H9 (cell line): Measurements from ENCODE around the gene TREML4. TPM values are rescaled to one million over a fixed set of nuclear protein-coding genes. Genes with fewer than 3 reads are reported as not detected.

Experiments
- DNase-seq: peaks from one replicate; pipeline ENCODE4 v3.0.0-alpha.2; 2017
- H2AFZ ChIP-seq: one replicate; pipeline ENCODE4 v1.6.1; 2013; ENCODE audit warnings: mild to moderate bottlenecking, low read length, control low read depth, moderate library complexity
- H2AK5ac ChIP-seq: 2 replicates; pipeline ENCODE4 v1.6.1; 2013; ENCODE audit warnings: low read length, control low read depth, mixed read lengths; ENCODE audit not compliant: insufficient read length
- H2BK120ac ChIP-seq: one replicate; pipeline ENCODE4 v1.6.1; 2013; ENCODE audit warnings: low read depth, mild to moderate bottlenecking, low read length, control low read depth, inconsistent platforms; ENCODE audit not compliant: poor library complexity, severe bottlenecking
- H2BK12ac ChIP-seq: 2 replicates; pipeline ENCODE4 v1.6.1; 2013; ENCODE audit warnings: low read length, control low read depth, mixed read lengths, low read depth; ENCODE audit not compliant: insufficient read length
- H2BK15ac ChIP-seq: 2 replicates; pipeline ENCODE4 v1.6.1; 2013; ENCODE audit warnings: low read depth, low read length, control low read depth
- H2BK20ac ChIP-seq: one replicate; pipeline ENCODE4 v1.6.1; 2013; ENCODE audit warnings: low read depth, mild to moderate bottlenecking, low read length, control low read depth, inconsistent platforms; ENCODE audit not compliant: poor library complexity, severe bottlenecking
- H2BK5ac ChIP-seq: 2 replicates; pipeline ENCODE4 v1.6.1; 2013; ENCODE audit warnings: low read length, control low read depth, mixed read lengths; ENCODE audit not compliant: insufficient read length
- H3K14ac ChIP-seq: 2 replicates; pipeline ENCODE4 v1.6.1; 2013; ENCODE audit warnings: low read length, control low read depth; ENCODE audit not compliant: insufficient read depth
- H3K18ac ChIP-seq: 2 replicates; pipeline ENCODE4 v1.6.1; 2013; ENCODE audit warnings: low read depth, mild to moderate bottlenecking, mixed read lengths, low read length, control low read depth; ENCODE audit not compliant: insufficient read length
- H3K23ac ChIP-seq: 2 replicates; pipeline ENCODE4 v1.6.1; 2013; ENCODE audit warnings: low read length, control low read depth, mixed read lengths, low read depth; ENCODE audit not compliant: insufficient read length
- H3K23me2 ChIP-seq: 2 replicates; pipeline ENCODE4 v1.6.1; 2013; ENCODE audit warnings: low read depth, mild to moderate bottlenecking, mixed read lengths, low read length, control low read depth; ENCODE audit not compliant: insufficient read length, poor library complexity, severe bottlenecking
- H3K27ac ChIP-seq: 2 replicates; pipeline ENCODE4 v1.5.1; 2013; ENCODE audit warnings: low read length, control low read depth, mixed read lengths, low read depth; ENCODE audit not compliant: insufficient read length
- H3K27me3 ChIP-seq: 2 replicates; pipeline ENCODE4 v1.6.1; 2013; ENCODE audit warnings: low read length, control low read depth, inconsistent platforms; ENCODE audit not compliant: insufficient read depth
- H3K4ac ChIP-seq: 2 replicates; pipeline ENCODE4 v1.6.1; 2013; ENCODE audit warnings: low read depth, mild to moderate bottlenecking, control low read depth, inconsistent platforms, low read length, moderate library complexity
- H3K4me1 ChIP-seq: 2 replicates; pipeline ENCODE4 v1.6.1; 2013; ENCODE audit warnings: low read length, control low read depth, inconsistent platforms; ENCODE audit not compliant: insufficient read depth
- H3K4me2 ChIP-seq: 2 replicates; pipeline ENCODE4 v1.6.1; 2013; ENCODE audit warnings: low read length, control low read depth, mixed read lengths; ENCODE audit not compliant: insufficient read length, insufficient read depth
- H3K56ac ChIP-seq: 2 replicates; pipeline ENCODE4 v1.6.1; 2013; ENCODE audit warnings: low read depth, mild to moderate bottlenecking, mixed read lengths, low read length, control low read depth; ENCODE audit not compliant: insufficient read length
- H3K79me1 ChIP-seq: 2 replicates; pipeline ENCODE4 v1.6.1; 2013; ENCODE audit warnings: low read depth, mild to moderate bottlenecking, moderate library complexity, low read length, control low read depth, inconsistent platforms; ENCODE audit not compliant: insufficient read depth, poor library complexity, severe bottlenecking
- H3K79me2 ChIP-seq: 2 replicates; pipeline ENCODE4 v1.6.1; 2013; ENCODE audit warnings: low read length, control low read depth, inconsistent platforms; ENCODE audit not compliant: insufficient read depth
- H3K9ac ChIP-seq: 2 replicates; pipeline ENCODE4 v1.6.1; 2013; ENCODE audit warnings: low read length, control low read depth, mixed read lengths; ENCODE audit not compliant: insufficient read length; ENCODE audit errors: extremely low read depth
- H3K9me3 ChIP-seq: one replicate; pipeline ENCODE4 v1.6.1; 2013; ENCODE audit warnings: low read depth, low read length, inconsistent platforms; ENCODE audit not compliant: control insufficient read depth
- H3T11ph ChIP-seq: one replicate; pipeline ENCODE4 v1.6.1; 2013; ENCODE audit warnings: mild to moderate bottlenecking, low read length, control low read depth, inconsistent platforms
- H4K20me1 ChIP-seq: one replicate; pipeline ENCODE4 v1.6.1; 2013; ENCODE audit not compliant: control insufficient read depth, insufficient read length, insufficient read depth
- H4K5ac ChIP-seq: 2 replicates; pipeline ENCODE4 v1.6.1; 2013; ENCODE audit warnings: low read depth, mild to moderate bottlenecking, mixed read lengths, low read length, control low read depth; ENCODE audit not compliant: insufficient read length
- H4K8ac ChIP-seq: replicated peaks from 2 replicates; pipeline ENCODE4 v1.6.1; 2013; ENCODE audit warnings: low read length, control low read depth, mixed read lengths, low read depth; ENCODE audit not compliant: insufficient read length
- H4K91ac ChIP-seq: 2 replicates; pipeline ENCODE4 v1.6.1; 2013; ENCODE audit warnings: low read depth, mild to moderate bottlenecking, moderate library complexity, mixed read lengths, low read length, control low read depth; ENCODE audit not compliant: insufficient read length
- H3K27ac Mint-ChIP-seq, 3 experiments: 2 replicates in 2 of 3; 3 replicates in 1 of 3; pipeline ENCODE4 v1.8.0; 2020 to 2021; ENCODE audit warnings: mixed read lengths in 3 of 3, mild to moderate bottlenecking in 1 of 3, moderate library complexity in 1 of 3
- H3K27me3 Mint-ChIP-seq: 2 replicates; pipeline ENCODE4 v1.8.0; 2021; ENCODE audit warnings: low read depth, mild to moderate bottlenecking, moderate library complexity, mixed read lengths
- H3K36me3 Mint-ChIP-seq, 3 experiments: 2 replicates in 2 of 3; 3 replicates in 1 of 3; pipeline ENCODE4 v1.8.0; 2020 to 2021; ENCODE audit warnings: low read depth in 3 of 3, mixed read lengths in 3 of 3; ENCODE audit not compliant: insufficient read depth in 1 of 3
- H3K4me1 Mint-ChIP-seq, 2 experiments: 2 replicates each; pipeline ENCODE4 v1.8.0; 2020; ENCODE audit warnings: mixed read lengths in 2 of 2
- H3K4me3 Mint-ChIP-seq, 2 experiments: 2 replicates in 1 of 2; 3 replicates in 1 of 2; pipeline ENCODE4 v1.8.0; 2020 to 2021; ENCODE audit warnings: mild to moderate bottlenecking in 2 of 2, mixed read lengths in 2 of 2, moderate library complexity in 1 of 2
- H3K9me3 Mint-ChIP-seq, 2 experiments: 2 replicates in 1 of 2; 3 replicates in 1 of 2; pipeline ENCODE4 v1.8.0; 2020; ENCODE audit warnings: mild to moderate bottlenecking in 2 of 2, mixed read lengths in 2 of 2, moderate library complexity in 1 of 2
- CTCF ChIP-seq: fragments of 200-600 bp; sonication (generic); conservative IDR thresholded peaks from 3 replicates; pipeline ENCODE4 v1.8.0; 2021; ENCODE audit warnings: antibody characterized with exemption, mild to moderate bottlenecking
- WGBS: extraction: QIAGEN DNeasy Blood & Tissue Kit; methylation state at CpG from one replicate; pipeline ENCODE4 v1.1.7; 2013; ENCODE audit warnings: missing lambda C conversion rate, low lambda C conversion rate, mixed read lengths; ENCODE audit not compliant: insufficient read length; ENCODE audit errors: extremely low coverage; 5-methylcytosine and 5-hydroxymethylcytosine counted together
- total RNA-seq: library from RNA; stranded (reverse); gene quantifications from 2 replicates; pipeline ENCODE4 v1.2.1, GENCODE V29; 2021

TREML4 gene
- total RNA-seq, 1 experiment from 2014 or later, result not detected

DNA sequence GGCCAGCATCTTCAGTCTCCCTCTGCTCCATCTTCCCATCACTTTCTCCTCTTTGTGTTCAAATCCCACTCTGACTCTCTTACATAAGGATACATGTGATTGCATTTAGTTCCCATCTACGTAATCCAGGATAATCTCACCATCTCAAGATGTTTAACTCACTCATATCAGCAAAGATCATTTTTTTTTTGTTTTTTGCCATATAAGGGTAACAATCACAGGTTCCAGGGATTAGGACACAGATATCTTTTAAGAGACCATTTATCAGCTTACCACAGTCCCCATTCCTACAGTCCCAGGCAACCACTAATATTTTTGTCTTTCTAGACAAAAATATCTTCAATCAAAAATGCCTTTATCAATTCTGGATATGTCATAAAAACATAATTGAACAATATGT lies 24.0 kb upstream of the TREML4 start:
- no peak for TF ChIP-seq CTCF
- H3K36me3 Mint-ChIP-seq, result no peaks in the 10 kb centered on the region

More for the DNA sequence above, 24.0 kb upstream of the TREML4 start:
- no peak overlapping the region for H4K5ac ChIP-seq
- peaks cover 0 to 5% of the 10 kb centered on the region in 2 experiments; a peak in 2 of 5 replicates for H3K9me3 Mint-ChIP-seq
- H3K23ac ChIP-seq, result no peak overlapping the region
- H3K9ac ChIP-seq, result no peak overlapping the region
- no peak overlapping the region for H2AFZ ChIP-seq
- no CpG with 5 or more reads among the region's 1 CpG for WGBS
- H3K56ac ChIP-seq, result no peak overlapping the region
- no peak overlapping the region for H3K4ac ChIP-seq
- H3K79me2 ChIP-seq, result no peaks in the 10 kb centered on the region
- H4K20me1 ChIP-seq, result no peaks in the 10 kb centered on the region
- H3K27ac ChIP-seq, result no peak overlapping the region
- no peak overlapping the region for H4K8ac ChIP-seq
- no peak overlapping the region for H3K27ac Mint-ChIP-seq
- H2BK15ac ChIP-seq, result no peak overlapping the region
- H2BK12ac ChIP-seq, result no peak overlapping the region
- no peak overlapping the region for H3K4me3 Mint-ChIP-seq
- DNase-seq, result no peak
- peaks cover 11 to 14% of the 10 kb centered on the region in 2 experiments for H3K4me1 Mint-ChIP-seq
- no peaks in the 10 kb centered on the region for H3K27me3 ChIP-seq
- H3K18ac ChIP-seq, result no peak overlapping the region
- peaks cover 2% of the 10 kb centered on the region; the same call in 1 of the 2 replicates for H3K4me1 ChIP-seq
- H2AK5ac ChIP-seq, result no peak overlapping the region
- no peaks in the 10 kb centered on the region for H3K23me2 ChIP-seq
- H3K14ac ChIP-seq, result no peak overlapping the region
- H3K9me3 ChIP-seq, result no peaks in the 10 kb centered on the region
- no peaks in the 10 kb centered on the region for H3K79me1 ChIP-seq
- no peak overlapping the region for H2BK20ac ChIP-seq
- no peak overlapping the region for H4K91ac ChIP-seq
- H2BK120ac ChIP-seq, result no peak overlapping the region
- H2BK5ac ChIP-seq, result no peak overlapping the region
- peaks cover 4% of the 10 kb centered on the region for H3K27me3 Mint-ChIP-seq
- H3T11ph ChIP-seq, result no peak overlapping the region
- no peak overlapping the region for H3K4me2 ChIP-seq
